ENCODE measurements around the gene TPSAB1. TPM values are rescaled to one million over a fixed set of nuclear protein-coding genes. Genes with fewer than 3 reads are reported as not detected.
"Not testable (repeated sequence)": the region's sequence is repeated elsewhere in the genome, so short reads cannot be mapped to it uniquely, and the experiment has no call there.

TPSAB1 gene
- total RNA-seq, 1 donor from 2014 or later, result 38.0 TPM

GRCh38 chr16:1223355-1224214 lies 16.9 kb upstream of the TPSAB1 start:
- DNase-seq (ENCODE audit: low spot score), result no peak

GRCh38 chr16:1224558-1224957 lies 15.9 kb upstream of the TPSAB1 start:
- no peak for DNase-seq (ENCODE audit: low spot score)

GRCh38 chr16:1225051-1225451 lies 15.5 kb upstream of the TPSAB1 start, which contains the start of gene TPSG1:
TPSG1 (minus strand) TSS chr16:1225268; CDS start chr16:1225252, 16 bp downstream.
- no peak for DNase-seq (ENCODE audit: low spot score)

- not testable (repeated sequence) for DNase-seq (ENCODE audit: low spot score)
Observed at GRCh38 chr16:1225728-1226311, 14.7 kb upstream of the TPSAB1 start.

- DNase-seq (ENCODE audit: low spot score), result not testable (repeated sequence)
Observed at GRCh38 chr16:1226692-1227091, 13.8 kb upstream of the TPSAB1 start.

GRCh38 chr16:1228227-1228626 lies 12.3 kb upstream of the TPSAB1 start:
- DNase-seq (ENCODE audit: low spot score), result not testable (repeated sequence)

- DNase-seq (ENCODE audit: low spot score), result not testable (repeated sequence)
Observed at GRCh38 chr16:1229476-1229875, 11.0 kb upstream of the TPSAB1 start.

- not testable (repeated sequence) for DNase-seq (ENCODE audit: low spot score)
Observed at GRCh38 chr16:1230084-1230470, 10.4 kb upstream of the TPSAB1 start, which contains the start of gene TPSB2. TPSB2 (minus strand) TSS chr16:1230184; CDS start chr16:1229951, 233 bp downstream.

GRCh38 chr16:1230471-1231212 lies 9.9 kb upstream of the TPSAB1 start:
- DNase-seq (ENCODE audit: low spot score), result not testable (repeated sequence)

GRCh38 chr16:1231301-1231700 lies 9.2 kb upstream of the TPSAB1 start:
- not testable (repeated sequence) for DNase-seq (ENCODE audit: low spot score)

- not testable (repeated sequence) for DNase-seq (ENCODE audit: low spot score)
Observed at GRCh38 chr16:1232049-1232748, 8.3 kb upstream of the TPSAB1 start.

GRCh38 chr16:1236659-1237058 lies 3.8 kb upstream of the TPSAB1 start:
- DNase-seq (ENCODE audit: low spot score), result not testable (repeated sequence)

GRCh38 chr16:1237990-1238389 lies 2.5 kb upstream of the TPSAB1 start:
- DNase-seq (ENCODE audit: low spot score), result no peak

GRCh38 chr16:1238909-1239308 lies 1.6 kb upstream of the TPSAB1 start:
- not testable (repeated sequence) for DNase-seq (ENCODE audit: low spot score)

GRCh38 chr16:1239575-1239974 lies 930 bp upstream of the TPSAB1 start:
- not testable (repeated sequence) for DNase-seq (ENCODE audit: low spot score)

GRCh38 chr16:1241081-1241480 lies 576 bp downstream of the TPSAB1 start:
- not testable (repeated sequence) for DNase-seq (ENCODE audit: low spot score)

GRCh38 chr16:1243363-1243762 lies 2.9 kb downstream of the TPSAB1 start:
- DNase-seq (ENCODE audit: low spot score), result not testable (repeated sequence)

- DNase-seq (ENCODE audit: low spot score), result not testable (repeated sequence)
Observed at GRCh38 chr16:1243907-1244850, 3.7 kb downstream of the TPSAB1 start.

GRCh38 chr16:1244881-1245280 lies 4.4 kb downstream of the TPSAB1 start:
- no peak for DNase-seq (ENCODE audit: low spot score)

- DNase-seq (ENCODE audit: low spot score), result no peak
Observed at GRCh38 chr16:1245452-1246020, 5.0 kb downstream of the TPSAB1 start.

Measured in ureter (tissue), 1 donor.